WERI-Rb-1 (cell line): ENCODE results near the gene DNAH3.

Experiments used
- DNase-seq: peaks from one replicate; pipeline ENCODE4 v3.0.0-alpha.2; 2020
- H3K27ac ChIP-seq: fragments of 250-450 bp; sonication (Bioruptor Pico); 2 replicates; pipeline ENCODE4 v1.5.1; 2020; ENCODE audit warnings: mild to moderate bottlenecking, moderate library complexity
- H3K27me3 ChIP-seq: fragments of 250-450 bp; sonication (Bioruptor Pico); 2 replicates; pipeline ENCODE4 v1.5.1; 2021; ENCODE audit warnings: mild to moderate bottlenecking, low read depth, moderate library complexity; ENCODE audit not compliant: insufficient read depth, severe bottlenecking
- H3K36me3 ChIP-seq: fragments of 250-450 bp; sonication (Bioruptor Pico); 2 replicates; pipeline ENCODE4 v1.5.1; 2020; ENCODE audit warnings: mild to moderate bottlenecking, moderate library complexity
- H3K4me3 ChIP-seq: 2 replicates; pipeline ENCODE4 v1.5.1; 2011; ENCODE audit warnings: low read depth, mild to moderate bottlenecking, control low read depth, low read length
- H3K9me3 ChIP-seq: fragments of 250-450 bp; sonication (Bioruptor Pico); 2 replicates; pipeline ENCODE4 v1.5.1; 2021; ENCODE audit warnings: mild to moderate bottlenecking, moderate library complexity; ENCODE audit not compliant: severe bottlenecking
- CTCF ChIP-seq: IDR thresholded peaks from 2 replicates; pipeline ENCODE4 v1.5.1; 2011; ENCODE audit warnings: low read depth, mild to moderate bottlenecking, control low read depth, inconsistent platforms, low read length

Gene DNAH3

GRCh38 chr16:20902426-20902825 is 248.2 kb downstream of the DNAH3 start:
- Histone ChIP-seq H3K27me3 (no peaks in the 10 kb centered on the region), H3K27ac (peak overlapping the region; percentile 98), H3K4me3 (peak overlapping the region; percentile 71), H3K36me3 (peaks cover 36% of the 10 kb centered on the region), H3K9me3 (no peaks in the 10 kb centered on the region)
- DNase-seq: peak; percentile 57
- no peak for TF ChIP-seq CTCF

GRCh38 chr16:20901436-20902112 is 249.1 kb downstream of the DNAH3 start:
- no peak for TF ChIP-seq CTCF
- no peaks in the 10 kb centered on the region for H3K9me3 ChIP-seq
- peak; percentile 20 for DNase-seq
- peak overlapping the region; percentile 98 for H3K27ac ChIP-seq
- H3K36me3 ChIP-seq: peaks cover 45% of the 10 kb centered on the region
- H3K27me3 ChIP-seq: no peaks in the 10 kb centered on the region
- H3K4me3 ChIP-seq: peak overlapping the region; percentile 71

GRCh38 chr16:20901068-20901435 is 249.6 kb downstream of the DNAH3 start:
- no peak for DNase-seq
- Histone ChIP-seq H3K9me3 (no peaks in the 10 kb centered on the region), H3K36me3 (peaks cover 49% of the 10 kb centered on the region), H3K4me3 (peak overlapping the region; percentile 71), H3K27ac (peak overlapping the region; percentile 98), H3K27me3 (no peaks in the 10 kb centered on the region)
- no peak for TF ChIP-seq CTCF

GRCh38 chr16:20900299-20901067 is 250.2 kb downstream of the DNAH3 start, which contains the start of the genes DCUN1D3 and LYRM1:
Gene DCUN1D3 (minus strand): TSS chr16:20900358. CDS start chr16:20862538, 37,820 bp downstream.
Gene LYRM1 (plus strand): TSS chr16:20900771. CDS start chr16:20915556, 14,785 bp downstream.
- Histone ChIP-seq H3K4me3 (peak within 1 kb of the TSS; percentile 71), H3K36me3 (peaks cover 54% of the 10 kb centered on the region), H3K27me3 (no peaks in the 10 kb centered on the region), H3K27ac (peak within 1 kb of the TSS; percentile 98), H3K9me3 (no peaks in the 10 kb centered on the region)
- DNase-seq: peak; percentile 99
- no peak for TF ChIP-seq CTCF

GRCh38 chr16:20899477-20900298 is 251.0 kb downstream of the DNAH3 start:
- H3K4me3 ChIP-seq: peak overlapping the region; percentile 64
- DNase-seq: peak; percentile 75
- no peak for TF ChIP-seq CTCF
- H3K27me3 ChIP-seq: no peaks in the 10 kb centered on the region
- H3K27ac ChIP-seq: peak overlapping the region; percentile 98
- H3K9me3 ChIP-seq: no peaks in the 10 kb centered on the region
- peaks cover 59% of the 10 kb centered on the region for H3K36me3 ChIP-seq
